Measurements from ENCODE around the gene TNNT3. TPM values are rescaled to one million over a fixed set of nuclear protein-coding genes. Genes with fewer than 3 reads are reported as not detected.

The TNNT3 gene
- total RNA-seq, 1 experiment from 2014 or later: not detected

GRCh38 chr11:1922481-1923081 lies 3.1 kb downstream of the TNNT3 start:
- DNase-seq (ENCODE audit: low read depth): no peak

GRCh38 chr11:1923201-1923956 lies 3.9 kb downstream of the TNNT3 start:
- DNase-seq (ENCODE audit: low read depth): no peak

GRCh38 chr11:1924181-1924580 lies 4.7 kb downstream of the TNNT3 start:
- no peak for DNase-seq (ENCODE audit: low read depth)

GRCh38 chr11:1924646-1925372 lies 5.3 kb downstream of the TNNT3 start:
- DNase-seq (ENCODE audit: low read depth): no peak

- no peak for DNase-seq (ENCODE audit: low read depth)
Measured at GRCh38 chr11:1925373-1926155, 6.1 kb downstream of the TNNT3 start.

GRCh38 chr11:1926156-1927025 lies 6.9 kb downstream of the TNNT3 start:
- DNase-seq (ENCODE audit: low read depth): no peak

GRCh38 chr11:1927026-1927847 lies 7.7 kb downstream of the TNNT3 start:
- DNase-seq (ENCODE audit: low read depth): no peak

GRCh38 chr11:1927848-1928469 lies 8.5 kb downstream of the TNNT3 start:
- DNase-seq (ENCODE audit: low read depth): no peak

- DNase-seq (ENCODE audit: low read depth): no peak
Measured at GRCh38 chr11:1928470-1928890, 9.0 kb downstream of the TNNT3 start.

GRCh38 chr11:1928891-1929541 lies 9.5 kb downstream of the TNNT3 start:
- DNase-seq (ENCODE audit: low read depth): no peak

- no peak for DNase-seq (ENCODE audit: low read depth)
Measured at GRCh38 chr11:1929621-1930461, 10.3 kb downstream of the TNNT3 start.

- DNase-seq (ENCODE audit: low read depth): no peak
Measured at GRCh38 chr11:1930462-1930830, 10.9 kb downstream of the TNNT3 start.

- DNase-seq (ENCODE audit: low read depth): no peak
Measured at GRCh38 chr11:1931341-1932104, 12.0 kb downstream of the TNNT3 start.

- DNase-seq (ENCODE audit: low read depth): no peak
Measured at GRCh38 chr11:1932105-1932480, 12.6 kb downstream of the TNNT3 start.

GRCh38 chr11:1932681-1933080 lies 13.2 kb downstream of the TNNT3 start:
- no peak for DNase-seq (ENCODE audit: low read depth)

GRCh38 chr11:1933416-1934334 lies 14.2 kb downstream of the TNNT3 start:
- no peak for DNase-seq (ENCODE audit: low read depth)
